HUES64 (cell line): ENCODE results near the gene MACO1.

Source experiments
- H3K27ac ChIP-seq: 2 replicates; pipeline ENCODE4 v1.7.0; 2013; ENCODE audit warnings: low read depth, low read length, inconsistent platforms
- H3K27me3 ChIP-seq: 2 replicates; pipeline ENCODE4 v1.6.1; 2013; ENCODE audit warnings: mild to moderate bottlenecking, low read length; ENCODE audit not compliant: insufficient read depth
- H3K36me3 ChIP-seq: 2 replicates; pipeline ENCODE4 v1.6.1; 2013; ENCODE audit warnings: mild to moderate bottlenecking, low read length; ENCODE audit not compliant: insufficient read depth
- H3K4me1 ChIP-seq: 2 replicates; pipeline ENCODE4 v1.6.1; 2013; ENCODE audit warnings: mild to moderate bottlenecking, low read length, moderate library complexity; ENCODE audit not compliant: insufficient read depth
- H3K4me3 ChIP-seq: 2 replicates; pipeline ENCODE4 v1.5.1; 2013; ENCODE audit warnings: mild to moderate bottlenecking, low read length, moderate library complexity
- H3K9ac ChIP-seq: 2 replicates; pipeline ENCODE4 v1.6.1; 2013; ENCODE audit warnings: mild to moderate bottlenecking, low read depth, low read length
- H3K9me3 ChIP-seq: 2 replicates; pipeline ENCODE4 v1.6.1; 2013; ENCODE audit warnings: low read depth, low read length; ENCODE audit not compliant: insufficient read depth
- WGBS: fragments of 150-250, 120-280 bp; methylation state at CpG from one replicate; pipeline ENCODE4 v1.1.7; 2013; ENCODE audit warnings: missing lambda C conversion rate; 5-methylcytosine and 5-hydroxymethylcytosine counted together

The MACO1 gene

DNA sequence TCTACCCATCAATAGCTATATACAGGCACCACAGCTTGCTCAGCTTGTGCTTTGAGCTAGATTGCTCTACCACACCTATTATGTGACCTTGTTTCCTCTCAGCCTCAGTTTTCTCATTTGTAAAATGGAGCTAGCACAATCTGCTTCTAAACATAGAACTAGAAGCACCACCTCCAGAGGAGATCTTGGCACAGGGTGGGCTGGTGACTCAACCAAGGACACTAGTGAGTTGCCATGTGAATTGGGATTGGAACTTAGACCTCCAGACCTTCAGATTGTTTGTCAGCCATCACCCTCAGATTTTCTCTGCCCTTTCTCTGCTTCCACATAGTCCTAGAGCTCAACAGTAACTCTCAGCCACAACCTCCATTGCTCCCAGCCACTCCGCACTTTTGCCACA, 3.0 kb upstream of the MACO1 start:
- WGBS, result 87% methylated on average over 1 of the region's 1 CpG
- no peak overlapping the region for H3K9ac ChIP-seq
- no peak overlapping the region for H3K4me3 ChIP-seq
- H3K36me3 ChIP-seq, result no peaks in the 10 kb centered on the region
- H3K4me1 ChIP-seq, result peaks cover 3% of the 10 kb centered on the region; the same call in 1 of the 2 replicates
- peaks cover 18% of the 10 kb centered on the region for H3K27me3 ChIP-seq
- H3K9me3 ChIP-seq, result no peaks in the 10 kb centered on the region
- H3K27ac ChIP-seq, result no peak overlapping the region

DNA sequence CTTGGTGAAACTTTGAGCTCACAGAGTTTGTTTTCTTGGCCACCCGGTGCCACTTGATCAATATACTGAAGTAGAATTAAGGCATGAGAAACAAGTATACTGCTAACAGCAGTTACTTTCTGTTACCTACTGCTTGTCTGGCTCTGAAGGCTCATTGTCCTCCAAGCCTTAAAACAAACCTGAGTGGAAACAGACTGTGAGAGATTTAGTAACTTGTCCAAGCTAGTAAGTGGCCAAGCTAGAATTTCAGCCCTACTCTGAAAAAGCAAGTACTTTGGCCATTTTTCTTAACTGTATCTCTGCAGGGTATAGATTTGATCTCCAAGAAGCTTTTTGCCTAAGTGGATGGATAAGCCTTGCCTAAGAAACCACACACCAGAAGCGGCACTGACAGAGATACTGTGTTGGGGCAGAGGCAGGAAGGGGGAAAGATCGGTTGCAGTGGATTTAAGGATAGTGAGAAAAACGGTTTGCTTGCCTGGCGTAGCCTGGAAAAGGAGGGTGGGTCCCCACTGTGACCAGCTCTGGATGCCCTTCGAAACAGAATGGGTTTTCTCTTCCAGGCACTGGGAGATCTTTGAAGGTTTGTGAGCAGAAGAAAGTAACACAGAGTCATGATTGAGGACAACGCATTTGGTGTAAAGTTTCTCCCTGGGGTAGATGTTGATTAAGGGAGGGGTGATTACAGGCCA, 2.1 kb upstream of the MACO1 start:
- Histone ChIP-seq H3K27ac (no peak overlapping the region), H3K4me1 (peaks cover 3% of the 10 kb centered on the region; the same call in 1 of the 2 replicates), H3K9me3 (no peaks in the 10 kb centered on the region), H3K4me3 (no peak overlapping the region), H3K36me3 (no peaks in the 10 kb centered on the region), H3K27me3 (peaks cover 18% of the 10 kb centered on the region), H3K9ac (no peak overlapping the region)
- 84% methylated on average over 7 of the region's 7 CpGs for WGBS

DNA sequence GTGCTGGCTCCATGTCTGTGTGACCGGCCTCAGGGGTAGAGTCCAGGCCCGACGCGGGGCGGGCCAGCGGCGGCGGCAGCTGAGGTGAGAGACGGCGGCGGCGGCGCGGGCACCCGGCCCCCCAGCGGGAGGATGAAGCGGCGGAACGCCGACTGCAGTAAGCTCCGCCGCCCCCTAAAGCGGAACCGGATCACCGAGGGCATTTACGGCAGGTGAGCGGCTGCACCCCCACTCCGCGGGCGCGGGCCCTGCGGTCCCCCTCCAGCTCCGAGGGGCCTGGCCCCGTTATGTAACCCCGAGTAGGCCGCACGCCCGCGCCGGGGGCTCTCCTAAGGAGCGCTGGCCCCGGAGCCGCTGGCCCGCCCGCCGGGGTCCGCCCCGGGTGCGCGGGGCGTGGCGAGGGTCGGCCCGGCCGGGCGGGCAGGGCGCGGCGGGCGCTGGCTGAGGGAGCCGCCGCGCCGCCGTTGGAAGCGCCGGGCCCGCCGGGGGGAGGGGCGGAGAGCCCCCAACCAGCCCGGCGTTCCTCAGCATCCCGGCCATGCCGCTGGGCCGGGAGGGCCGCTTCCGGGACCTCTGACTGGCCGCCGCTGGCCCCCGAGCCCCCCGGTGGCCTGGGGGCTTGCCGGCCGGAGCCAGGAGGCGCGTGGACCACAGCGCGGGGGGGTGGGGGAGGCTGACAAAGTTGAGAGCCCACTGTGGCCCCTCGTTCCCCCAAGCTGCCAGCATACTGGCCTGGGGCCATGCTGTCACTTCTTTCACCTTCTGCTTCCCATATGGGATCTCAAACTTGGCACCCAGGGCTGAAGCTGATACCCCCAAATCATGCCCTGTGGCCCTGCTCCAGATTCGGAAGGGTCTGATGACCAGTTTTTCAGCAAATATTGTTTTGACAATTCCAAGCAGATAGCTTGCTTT, 527 bp downstream of the MACO1 start:
- Histone ChIP-seq H3K9ac (peak overlapping the region; percentile 74), H3K4me3 (peak overlapping the region; percentile 83), H3K27me3 (peaks cover 18% of the 10 kb centered on the region), H3K27ac (peak overlapping the region; percentile 54), H3K4me1 (peaks cover 3% of the 10 kb centered on the region; the same call in 1 of the 2 replicates), H3K9me3 (no peaks in the 10 kb centered on the region), H3K36me3 (no peaks in the 10 kb centered on the region)
- WGBS, result under 1% methylated on average over 89 of the region's 89 CpGs

DNA sequence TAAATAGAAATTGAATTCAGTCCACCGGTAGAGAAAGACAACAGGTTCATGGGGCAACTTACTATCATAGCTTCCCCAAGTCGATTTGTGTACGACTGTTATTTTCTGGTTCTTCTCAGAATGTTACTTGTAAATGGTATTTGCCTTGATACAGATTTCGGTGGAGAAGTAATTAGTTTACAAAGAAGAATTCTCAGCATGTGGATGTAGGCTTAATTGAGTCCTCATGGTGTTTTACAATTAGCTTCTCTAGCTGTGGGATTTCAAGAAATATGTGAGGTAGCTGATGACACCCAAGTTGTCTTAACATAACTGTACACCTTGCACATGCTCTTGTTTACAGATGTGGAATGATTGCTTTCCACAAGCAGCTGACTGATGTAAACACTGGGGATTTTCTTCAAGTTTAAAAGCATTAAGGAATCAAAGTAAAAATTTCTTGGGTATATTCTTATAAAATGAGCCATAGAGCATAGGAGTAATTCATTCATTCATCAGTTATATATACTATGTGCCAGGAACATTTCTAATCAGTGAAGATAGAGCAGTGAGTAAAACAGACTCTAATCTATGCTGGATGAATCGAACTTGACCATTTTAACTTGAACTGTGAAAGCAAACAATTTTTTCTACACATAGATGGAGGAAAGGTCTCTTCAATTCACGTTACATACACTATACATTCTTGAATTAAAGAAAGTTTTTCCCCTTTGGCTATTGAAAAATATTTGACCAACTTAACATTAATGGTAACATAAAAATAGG, 1.4 kb downstream of the MACO1 start:
- no peaks in the 10 kb centered on the region for H3K36me3 ChIP-seq
- WGBS, result 42% methylated on average over 5 of the region's 6 CpGs
- H3K4me3 ChIP-seq, result peak overlapping the region; percentile 83
- peak overlapping the region; percentile 74; the same call in 1 of the 2 replicates for H3K9ac ChIP-seq
- peaks cover 18% of the 10 kb centered on the region for H3K27me3 ChIP-seq
- H3K27ac ChIP-seq, result no peak overlapping the region
- H3K4me1 ChIP-seq, result peaks cover 3% of the 10 kb centered on the region; the same call in 1 of the 2 replicates
- H3K9me3 ChIP-seq, result no peaks in the 10 kb centered on the region

DNA sequence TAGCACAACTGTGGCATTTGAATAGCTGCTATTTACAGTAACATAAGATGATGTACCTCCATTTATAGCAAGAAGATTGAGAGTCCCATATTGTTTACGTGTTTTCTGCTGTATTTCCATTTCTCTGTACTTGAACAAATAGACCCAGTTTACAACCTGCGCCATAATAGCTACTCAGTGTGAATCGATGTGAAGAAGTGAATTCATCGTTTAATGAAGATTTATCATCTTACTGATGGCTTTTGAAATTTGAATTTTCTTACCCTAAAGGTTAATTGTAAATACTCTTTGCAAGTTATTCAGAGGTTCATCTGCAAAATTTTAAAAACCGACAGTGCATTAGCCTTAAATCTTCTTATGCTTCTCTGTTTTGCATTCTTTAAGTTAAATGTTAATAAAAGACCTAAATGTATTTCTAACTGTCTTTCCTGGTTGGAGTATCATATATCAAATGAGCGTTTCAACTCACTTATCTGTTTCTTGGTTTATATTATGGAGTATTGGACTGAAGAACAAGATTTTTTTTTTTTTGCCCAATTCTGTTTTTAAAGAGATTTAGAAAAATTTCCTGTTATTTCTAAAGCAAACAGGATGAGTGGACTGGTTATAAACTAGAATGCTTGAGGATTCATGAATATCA, 2.2 kb downstream of the MACO1 start:
- WGBS, result 95% methylated on average over 4 of the region's 6 CpGs
- Histone ChIP-seq H3K4me3 (no peak overlapping the region), H3K4me1 (peaks cover 3% of the 10 kb centered on the region; the same call in 1 of the 2 replicates), H3K9ac (no peak overlapping the region), H3K27me3 (peaks cover 18% of the 10 kb centered on the region), H3K9me3 (no peaks in the 10 kb centered on the region), H3K36me3 (no peaks in the 10 kb centered on the region), H3K27ac (no peak overlapping the region)

DNA sequence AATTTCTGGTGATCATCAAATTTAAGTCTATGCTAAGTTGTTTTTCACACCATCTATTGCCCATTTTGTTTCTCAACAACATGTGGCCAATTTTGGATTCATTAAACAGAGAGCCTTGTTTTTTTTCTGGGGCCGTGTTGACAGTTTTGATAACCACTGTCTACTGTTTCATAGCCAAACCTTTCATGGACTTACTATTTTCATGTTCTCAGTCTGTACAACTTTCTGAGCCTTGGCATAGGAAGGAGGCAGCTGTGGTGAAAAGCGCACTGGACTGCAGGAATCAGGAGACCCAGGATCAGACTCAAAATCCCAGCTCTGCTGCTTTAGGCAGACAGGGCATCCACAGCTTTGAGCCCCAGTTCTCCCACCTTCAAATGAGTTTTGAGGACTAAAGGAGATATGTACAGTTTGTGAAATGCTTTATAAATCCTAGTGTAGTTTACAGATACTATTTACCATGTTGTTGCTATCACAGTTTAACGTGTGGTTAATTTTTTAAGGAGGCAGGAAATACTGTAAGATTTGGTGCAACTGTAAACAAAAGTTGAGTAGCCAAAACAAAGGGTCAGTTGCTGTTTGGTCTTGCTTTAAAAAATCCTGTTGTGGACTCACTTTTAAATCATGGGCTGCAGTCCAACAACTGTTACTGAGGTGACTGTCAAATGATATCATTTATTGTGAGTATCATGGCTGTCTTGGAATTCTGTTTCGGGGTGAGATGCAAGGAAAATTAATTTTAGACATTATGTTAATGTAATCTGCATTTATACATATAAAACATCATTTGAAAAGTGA, 2.9 kb downstream of the MACO1 start:
- Histone ChIP-seq H3K4me3 (no peak overlapping the region), H3K27me3 (peaks cover 11% of the 10 kb centered on the region), H3K36me3 (no peaks in the 10 kb centered on the region), H3K9me3 (no peaks in the 10 kb centered on the region), H3K4me1 (peaks cover 3% of the 10 kb centered on the region; the same call in 1 of the 2 replicates), H3K27ac (no peak overlapping the region), H3K9ac (no peak overlapping the region)
- WGBS, result 94% methylated on average over 3 of the region's 4 CpGs

DNA sequence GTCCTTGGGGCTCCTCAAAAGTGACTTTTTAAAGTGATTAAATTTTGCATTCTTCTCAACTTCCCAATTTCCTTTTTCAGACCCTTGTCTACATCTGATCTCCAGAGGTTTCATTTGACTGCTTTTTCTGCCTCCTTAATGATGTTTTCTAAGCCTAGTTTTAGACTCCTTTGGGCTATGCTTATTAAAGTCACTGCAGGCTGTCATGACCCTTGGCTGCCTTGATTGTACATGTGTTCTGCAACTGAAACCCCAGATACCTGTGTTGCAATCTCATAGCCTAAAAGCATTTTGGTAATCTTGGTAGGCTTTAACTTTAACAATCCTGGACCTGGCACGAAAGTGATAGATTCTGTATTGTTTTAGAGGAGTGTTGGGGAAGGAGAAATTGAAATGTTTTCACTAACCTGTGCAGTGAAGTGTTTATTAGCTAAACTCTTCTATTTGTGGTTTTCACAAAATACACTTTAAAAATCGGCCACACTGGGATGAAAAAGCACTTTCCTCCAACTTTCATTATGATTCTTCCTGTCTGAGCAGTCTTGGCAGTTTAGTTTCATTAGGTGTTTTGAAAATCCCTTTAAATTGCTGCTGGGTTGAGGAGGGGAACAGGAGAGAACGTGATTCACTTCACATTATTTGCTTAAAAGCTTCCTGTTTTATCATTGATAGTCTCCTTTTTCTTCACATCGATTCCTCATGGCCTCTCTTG, 4.9 kb downstream of the MACO1 start:
- Histone ChIP-seq H3K27me3 (no peaks in the 10 kb centered on the region), H3K27ac (no peak overlapping the region), H3K9ac (no peak overlapping the region), H3K4me3 (no peak overlapping the region), H3K9me3 (no peaks in the 10 kb centered on the region), H3K4me1 (no peaks in the 10 kb centered on the region; the same call in 1 of the 2 replicates), H3K36me3 (no peaks in the 10 kb centered on the region)
- 80% methylated on average over 3 of the region's 4 CpGs for WGBS

DNA sequence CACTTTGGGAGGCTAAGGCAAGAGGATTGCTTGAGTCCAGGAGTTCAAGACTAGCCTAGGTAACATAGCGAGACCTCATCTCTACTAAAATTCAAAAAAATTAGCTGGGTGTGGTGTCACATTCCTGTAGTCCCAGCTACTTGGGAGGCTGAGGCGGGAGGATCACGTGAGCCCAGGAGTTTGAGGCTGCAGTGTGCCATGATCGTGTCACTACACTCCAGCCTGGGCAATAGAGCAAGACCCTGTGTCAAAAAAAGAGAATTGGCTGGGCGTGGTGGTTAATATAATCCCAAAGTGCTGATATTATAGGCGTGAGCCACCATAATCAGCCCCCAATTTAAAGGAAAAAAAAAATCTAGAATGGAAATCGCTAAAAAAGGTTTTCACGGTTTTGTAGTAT, 7.0 kb downstream of the MACO1 start:
- 94% methylated on average over 8 of the region's 8 CpGs for WGBS
- Histone ChIP-seq H3K36me3 (no peaks in the 10 kb centered on the region), H3K27ac (no peak overlapping the region), H3K9me3 (no peaks in the 10 kb centered on the region), H3K27me3 (no peaks in the 10 kb centered on the region), H3K4me3 (no peak overlapping the region), H3K9ac (no peak overlapping the region), H3K4me1 (no peaks in the 10 kb centered on the region)

DNA sequence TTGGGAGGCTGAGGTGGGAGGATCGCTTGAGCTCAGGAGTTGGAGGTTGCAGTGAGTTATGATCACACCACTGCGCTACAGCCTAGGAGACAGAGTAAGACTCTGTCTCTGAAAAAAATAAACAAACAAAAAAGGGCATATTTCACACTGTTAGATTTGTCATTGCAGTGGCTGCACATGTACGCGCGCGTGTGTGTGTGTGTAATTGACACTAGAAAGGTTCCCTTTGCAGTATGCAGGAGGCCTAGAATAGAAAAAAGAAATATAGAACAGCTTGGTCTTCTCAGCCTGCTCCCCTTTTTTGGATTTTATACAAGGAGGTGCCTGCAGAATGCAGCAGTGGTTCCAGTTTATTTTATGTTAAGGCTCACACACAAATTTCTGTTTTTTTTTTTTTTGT, 8.6 kb downstream of the MACO1 start:
- Histone ChIP-seq H3K9me3 (no peaks in the 10 kb centered on the region), H3K27me3 (no peaks in the 10 kb centered on the region), H3K4me1 (no peaks in the 10 kb centered on the region), H3K27ac (no peak overlapping the region), H3K9ac (no peak overlapping the region), H3K4me3 (no peak overlapping the region), H3K36me3 (no peaks in the 10 kb centered on the region)
- 90% methylated on average over 6 of the region's 6 CpGs for WGBS
